CD14-positive monocyte (primary cell): ENCODE results near the gene S1PR2. TPM values are rescaled to one million over a fixed set of nuclear protein-coding genes. Genes with fewer than 3 reads are reported as not detected.

Experiments
- DNase-seq, 3 donors: peaks; one replicate each; pipeline ENCODE4 v3.0.0-alpha.2; 2011 to 2022
- H2AFZ ChIP-seq: 2 replicates; pipeline ENCODE4 v1.6.0; 2012; ENCODE audit warnings: mild to moderate bottlenecking, low read depth, low read length, inconsistent platforms; ENCODE audit not compliant: insufficient read depth, poor library complexity, severe bottlenecking
- H3K27ac ChIP-seq, 2 donors: 1 replicate in 1 of 2; 2 replicates in 1 of 2; pipeline ENCODE4 v1.5.1; 2012 to 2013; ENCODE audit warnings: low read length in 2 of 2, control low read depth in 1 of 2, inconsistent platforms in 1 of 2, low read depth in 1 of 2, mild to moderate bottlenecking in 1 of 2
- H3K27me3 ChIP-seq, 2 donors: one replicate each; pipeline versions ENCODE4 v1.6.0 to v1.6.1; 2011 to 2013; ENCODE audit warnings: low read length in 2 of 2; ENCODE audit not compliant: control insufficient read depth in 2 of 2, insufficient read depth in 2 of 2
- H3K36me3 ChIP-seq, 2 donors: replicated peaks in 1 of 2; 1 replicate in 1 of 2; 2 replicates in 1 of 2; pipeline versions ENCODE4 v1.5.1 to v1.6.1; 2012 to 2013; ENCODE audit warnings: low read length in 2 of 2, control low read depth in 1 of 2, inconsistent platforms in 1 of 2, mild to moderate bottlenecking in 1 of 2; ENCODE audit not compliant: insufficient read depth in 2 of 2, control insufficient read depth in 1 of 2
- H3K4me1 ChIP-seq, 2 donors: 1 replicate in 1 of 2; 2 replicates in 1 of 2; pipeline versions ENCODE4 v1.5.1 to v1.6.1; 2012 to 2013; ENCODE audit warnings: low read length in 2 of 2, control low read depth in 1 of 2, inconsistent platforms in 1 of 2, mild to moderate bottlenecking in 1 of 2, moderate library complexity in 1 of 2; ENCODE audit not compliant: insufficient read depth in 2 of 2, control insufficient read depth in 1 of 2
- H3K4me2 ChIP-seq: replicated peaks from 2 replicates; pipeline ENCODE3; 2012; ENCODE audit warnings: low read length, moderate library complexity, mild to moderate bottlenecking; ENCODE audit not compliant: poor library complexity, severe bottlenecking; ENCODE audit errors: extremely low read depth
- H3K4me3 ChIP-seq, 3 experiments: fragments of 200-600 bp in 1 of 3; sonication (generic) in 1 of 3; replicated peaks in 1 of 3; 1 replicate in 2 of 3; 2 replicates in 1 of 3; pipeline ENCODE4 v1.5.1; 2011 to 2013; ENCODE audit warnings: low read length in 3 of 3, mild to moderate bottlenecking in 3 of 3, control low read depth in 2 of 3, low read depth in 2 of 3, inconsistent platforms in 1 of 3, moderate library complexity in 1 of 3
- H3K79me2 ChIP-seq: 2 replicates; pipeline ENCODE4 v1.6.0; 2012; ENCODE audit warnings: mild to moderate bottlenecking, control low read depth, inconsistent platforms, low read length, moderate library complexity; ENCODE audit not compliant: insufficient read depth
- H3K9ac ChIP-seq: 2 replicates; pipeline ENCODE4 v1.6.0; 2017; ENCODE audit warnings: low read length, mild to moderate bottlenecking; ENCODE audit not compliant: insufficient read depth, poor library complexity, severe bottlenecking
- H3K9me3 ChIP-seq, 2 donors: replicated peaks in 1 of 2; 1 replicate in 1 of 2; 2 replicates in 1 of 2; pipeline versions ENCODE4 v1.5.1 to v1.6.1; 2012 to 2013; ENCODE audit warnings: low read length in 2 of 2, control low read depth in 1 of 2; ENCODE audit not compliant: control insufficient read depth in 1 of 2, insufficient read depth in 1 of 2
- H4K20me1 ChIP-seq: 2 replicates; pipeline ENCODE4 v1.6.0; 2012; ENCODE audit warnings: mild to moderate bottlenecking, low read length, control low read depth, moderate library complexity; ENCODE audit not compliant: insufficient read depth
- H3K27ac Mint-ChIP-seq, 7 donors: one replicate each; pipeline ENCODE4 v1.8.0; 2020; ENCODE audit warnings: mild to moderate bottlenecking in 7 of 7, mixed read lengths in 7 of 7, moderate library complexity in 6 of 7, inconsistent platforms in 2 of 7
- H3K27me3 Mint-ChIP-seq, 3 donors: one replicate each; pipeline ENCODE4 v1.8.0; 2021 to 2022; ENCODE audit warnings: low read depth in 3 of 3, mild to moderate bottlenecking in 3 of 3, mixed read lengths in 3 of 3, moderate library complexity in 3 of 3, inconsistent platforms in 1 of 3
- H3K36me3 Mint-ChIP-seq, 2 donors: one replicate each; pipeline ENCODE4 v1.8.0; 2020; ENCODE audit warnings: mixed read lengths in 2 of 2, inconsistent platforms in 1 of 2, mild to moderate bottlenecking in 1 of 2
- H3K4me1 Mint-ChIP-seq: one replicate; pipeline ENCODE4 v1.8.0; 2020; ENCODE audit warnings: mild to moderate bottlenecking, mixed read lengths
- H3K4me3 Mint-ChIP-seq, 2 donors: one replicate each; pipeline ENCODE4 v1.8.0; 2020; ENCODE audit warnings: mild to moderate bottlenecking in 2 of 2, mixed read lengths in 2 of 2, moderate library complexity in 1 of 2
- H3K9me3 Mint-ChIP-seq, 7 donors: one replicate each; pipeline ENCODE4 v1.8.0; 2020 to 2022; ENCODE audit warnings: mixed read lengths in 7 of 7, mild to moderate bottlenecking in 6 of 7, moderate library complexity in 6 of 7, inconsistent platforms in 2 of 7
- CTCF ChIP-seq: fragments of 200-600 bp; IDR thresholded peaks from one replicate; pipeline ENCODE4 v1.8.0; 2022; ENCODE audit warnings: antibody characterized with exemption, mild to moderate bottlenecking
- WGBS: methylation state at CpG from one replicate; pipeline ENCODE4 v1.1.5; 2013; ENCODE audit warnings: missing lambda C conversion rate; ENCODE audit not compliant: insufficient coverage; 5-methylcytosine and 5-hydroxymethylcytosine counted together
- intact Hi-C, 2 donors: fragments of 100-400 bp; cut with micrococcal nuclease; formaldehyde crosslinking; loops; one replicate each; pipeline versions ENCODE4 v1.15.0 to v1.15.1; 2023
- polyA plus RNA-seq, 3 donors: library from polyadenylated mRNA; depleted of rRNA in 1 of 3; unstranded in 2 of 3; stranded (reverse) in 1 of 3; fragments of 300-500 nt in 2 of 3; fragments of >200 nt in 1 of 3; fragmentation: Illumina TruSeq in 2 of 3; gene quantifications; 1 replicate in 2 of 3; 2 replicates in 1 of 3; pipeline ENCODE4 v1.2.3, GENCODE V29; 2012 to 2021

The S1PR2 gene
- polyA plus RNA-seq, 3 donors: 0.40 to 2.0 (median 0.55) TPM

GRCh38 chr19:10211691-10212090 lies 19.4 kb downstream of the S1PR2 start:
- intact Hi-C loops: no loop called here
- no peaks in the 10 kb centered on the region for H3K36me3 ChIP-seq
- H3K9me3 ChIP-seq: peaks cover 4 to 6% of the 10 kb centered on the region in 2 donors
- H3K4me1 ChIP-seq: peaks cover 34% of the 10 kb centered on the region in 2 donors
- no peaks in the 10 kb centered on the region for H4K20me1 ChIP-seq
- H3K79me2 ChIP-seq: no peaks in the 10 kb centered on the region
- DNase-seq: no peak
- 92% methylated on average over 6 of the region's 6 CpGs for WGBS
- no peak overlapping the region for H3K27ac ChIP-seq
- no peak overlapping the region for H3K9ac ChIP-seq
- no peak overlapping the region for H3K4me3 ChIP-seq
- no peak for TF ChIP-seq CTCF
- no peak overlapping the region for H2AFZ ChIP-seq
- peaks cover 30% of the 10 kb centered on the region for H3K4me1 Mint-ChIP-seq
- no peaks in the 10 kb centered on the region for H3K27me3 ChIP-seq
- H3K4me3 Mint-ChIP-seq: peak overlapping the region in 1 of 2 donors; percentile 69
- no peak overlapping the region for H3K27ac Mint-ChIP-seq
- peaks cover 5 to 10% (median 7%) of the 10 kb centered on the region in 7 donors for H3K9me3 Mint-ChIP-seq
- H3K36me3 Mint-ChIP-seq: peaks cover 0 to 3% of the 10 kb centered on the region in 2 donors
- peaks cover 0 to 6% (median 4%) of the 10 kb centered on the region in 3 donors for H3K27me3 Mint-ChIP-seq
- H3K4me2 ChIP-seq: peak overlapping the region; percentile 31

GRCh38 chr19:10211061-10211460 lies 20.1 kb downstream of the S1PR2 start:
- Histone ChIP-seq H3K4me2 (peak overlapping the region; percentile 31), H3K79me2 (no peaks in the 10 kb centered on the region), H3K36me3 (no peaks in the 10 kb centered on the region), H3K4me1 (peaks cover 34% of the 10 kb centered on the region in 2 donors), H2AFZ (no peak overlapping the region), H3K27ac (peak overlapping the region in 1 of 2 donors; percentile 6), H3K27me3 (no peaks in the 10 kb centered on the region), H3K9ac (no peak overlapping the region), H3K4me3 (no peak overlapping the region), H3K9me3 (peaks cover 4 to 7% of the 10 kb centered on the region in 2 donors), H4K20me1 (no peaks in the 10 kb centered on the region)
- peak overlapping the region in 5 of 7 donors; percentile 35 to 61 (median 37) for H3K27ac Mint-ChIP-seq
- intact Hi-C loops: no loop called here
- H3K9me3 Mint-ChIP-seq: peaks cover 5 to 11% (median 7%) of the 10 kb centered on the region in 7 donors
- peak; percentile 59 to 70 (median 69) for DNase-seq
- H3K4me3 Mint-ChIP-seq: peak overlapping the region in 1 of 2 donors; percentile 69
- WGBS: 43% methylated on average over 1 of the region's 4 CpGs
- peaks cover 0 to 6% (median 4%) of the 10 kb centered on the region in 3 donors for H3K27me3 Mint-ChIP-seq
- peaks cover 0 to 3% of the 10 kb centered on the region in 2 donors for H3K36me3 Mint-ChIP-seq
- peaks cover 30% of the 10 kb centered on the region for H3K4me1 Mint-ChIP-seq
- no peak for TF ChIP-seq CTCF
